Measurements from ENCODE around the gene TIE1. TPM values are rescaled to one million over a fixed set of nuclear protein-coding genes. Genes with fewer than 3 reads are reported as not detected.

TIE1 gene
- total RNA-seq, 6 donors from 2014 or later: 23.9 to 170 (median 51.4) TPM

DNA sequence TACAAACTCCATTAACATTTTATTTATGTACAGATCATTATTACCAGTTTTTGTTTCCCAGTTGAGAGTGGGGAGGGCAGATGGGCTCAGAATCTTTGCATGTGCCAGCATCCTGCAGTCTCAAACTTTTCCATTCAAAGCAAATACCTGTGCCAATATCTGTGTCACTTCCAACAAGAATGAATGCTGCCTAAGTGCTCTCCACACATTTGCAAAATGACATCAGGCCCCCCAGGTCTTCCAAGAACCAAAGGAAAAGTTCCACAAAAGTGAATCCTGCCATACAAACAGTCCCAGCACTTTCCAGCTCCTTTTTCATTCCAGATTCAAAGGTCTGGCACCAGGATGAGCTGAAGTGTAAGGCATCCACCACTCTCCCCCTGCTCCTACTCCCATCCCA lies 1.7 kb upstream of the TIE1 start:
- peak overlapping the region in 3 of 4 donors; percentile 69 to 81 (median 78) for H3K27ac ChIP-seq
- no peaks in the 10 kb centered on the region for H3K27me3 ChIP-seq
- DNase-seq (no peak), ATAC-seq (ENCODE audit: low FRiP score in 2 of 2) (no peak)
- no peaks in the 10 kb centered on the region for H3K36me3 ChIP-seq
- no peak overlapping the region for H3K4me3 ChIP-seq
- H3K4me1 ChIP-seq: peaks cover 29 to 51% (median 47%) of the 10 kb centered on the region in 4 donors
- H3K9me3 ChIP-seq: no peaks in the 10 kb centered on the region
- TF ChIP-seq, protein P1, sequence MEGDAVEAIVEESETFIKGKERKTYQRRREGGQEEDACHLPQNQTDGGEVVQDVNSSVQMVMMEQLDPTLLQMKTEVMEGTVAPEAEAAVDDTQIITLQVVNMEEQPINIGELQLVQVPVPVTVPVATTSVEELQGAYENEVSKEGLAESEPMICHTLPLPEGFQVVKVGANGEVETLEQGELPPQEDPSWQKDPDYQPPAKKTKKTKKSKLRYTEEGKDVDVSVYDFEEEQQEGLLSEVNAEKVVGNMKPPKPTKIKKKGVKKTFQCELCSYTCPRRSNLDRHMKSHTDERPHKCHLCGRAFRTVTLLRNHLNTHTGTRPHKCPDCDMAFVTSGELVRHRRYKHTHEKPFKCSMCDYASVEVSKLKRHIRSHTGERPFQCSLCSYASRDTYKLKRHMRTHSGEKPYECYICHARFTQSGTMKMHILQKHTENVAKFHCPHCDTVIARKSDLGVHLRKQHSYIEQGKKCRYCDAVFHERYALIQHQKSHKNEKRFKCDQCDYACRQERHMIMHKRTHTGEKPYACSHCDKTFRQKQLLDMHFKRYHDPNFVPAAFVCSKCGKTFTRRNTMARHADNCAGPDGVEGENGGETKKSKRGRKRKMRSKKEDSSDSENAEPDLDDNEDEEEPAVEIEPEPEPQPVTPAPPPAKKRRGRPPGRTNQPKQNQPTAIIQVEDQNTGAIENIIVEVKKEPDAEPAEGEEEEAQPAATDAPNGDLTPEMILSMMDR (IDR thresholded peaks at IDR 0.05): no peak
- TF ChIP-seq POLR2A (IDR thresholded peaks at IDR 0.05): no peak
- no peak for TF ChIP-seq EP300 (IDR thresholded peaks at IDR 0.05)
- no peak for TF ChIP-seq POLR2AphosphoS5 (IDR thresholded peaks at IDR 0.05)

DNA sequence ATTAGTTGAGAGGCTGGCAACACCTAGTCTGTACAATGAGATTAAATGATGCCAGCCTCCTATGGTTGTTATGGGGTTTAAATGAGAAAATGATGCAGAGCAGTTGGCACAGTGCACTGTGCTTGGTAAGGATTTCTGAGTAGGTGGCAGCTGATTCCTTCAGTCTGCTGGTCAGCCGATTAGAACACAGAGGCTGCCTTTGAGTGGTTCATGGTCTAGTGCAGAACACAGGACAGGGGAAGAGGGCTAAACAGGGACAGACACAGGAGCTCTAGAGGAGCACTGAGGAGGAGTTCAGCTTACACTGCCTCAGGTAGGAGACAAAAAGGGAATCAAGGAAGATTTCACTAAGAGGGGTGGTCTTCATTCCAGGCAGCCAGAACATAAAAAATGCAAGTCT lies 1.4 kb downstream of the TIE1 start:
- H3K4me3 ChIP-seq: peak overlapping the region in 3 of 4 donors; percentile 34 to 46 (median 39)
- WGBS, 2 donors: 38 to 50% methylated on average over 1 of the region's 1 CpG
- H3K27me3 ChIP-seq: no peaks in the 10 kb centered on the region
- no peaks in the 10 kb centered on the region for H3K9me3 ChIP-seq
- peak overlapping the region; percentile 20 to 81 (median 74) for H3K27ac ChIP-seq
- TF ChIP-seq EP300 (IDR thresholded peaks at IDR 0.05) (no peak), POLR2A (IDR thresholded peaks at IDR 0.05) (no peak), POLR2AphosphoS5 (IDR thresholded peaks at IDR 0.05) (no peak)
- TF ChIP-seq, protein P1 (IDR thresholded peaks at IDR 0.05): no peak
- no peak for ATAC-seq (ENCODE audit: low FRiP score in 2 of 2)
- peaks cover 44 to 53% (median 48%) of the 10 kb centered on the region in 4 donors for H3K4me1 ChIP-seq
- no peak for DNase-seq
- peaks cover 0 to 4% (median 1%) of the 10 kb centered on the region in 4 donors for H3K36me3 ChIP-seq

GRCh38 chr1:43302721-43303470 lies 2.1 kb downstream of the TIE1 start:
- Histone ChIP-seq H3K27ac (peak overlapping the region; percentile 41 to 81 (median 74)), H3K36me3 (peaks cover 0 to 4% (median 2%) of the 10 kb centered on the region in 4 donors), H3K9me3 (no peaks in the 10 kb centered on the region), H3K4me3 (peak overlapping the region in 3 of 4 donors; percentile 34 to 46 (median 39)), H3K27me3 (no peaks in the 10 kb centered on the region), H3K4me1 (peaks cover 44 to 54% (median 49%) of the 10 kb centered on the region in 4 donors)
- no peak for DNase-seq
- TF ChIP-seq POLR2A (IDR thresholded peaks at IDR 0.05) (no peak), POLR2AphosphoS5 (IDR thresholded peaks at IDR 0.05) (no peak), EP300 (IDR thresholded peaks at IDR 0.05) (no peak)
- TF ChIP-seq, protein P1 (IDR thresholded peaks at IDR 0.05): no peak
- no peak for ATAC-seq (ENCODE audit: low FRiP score in 2 of 2)
- 53 to 61% methylated on average over 7 of the region's 7 CpGs for WGBS, 2 donors

- peak in 1 of 2 donors; percentile 22 for DNase-seq
- Histone ChIP-seq H3K4me1 (peaks cover 46 to 54% (median 49%) of the 10 kb centered on the region in 4 donors), H3K36me3 (peaks cover 0 to 9% (median 2%) of the 10 kb centered on the region in 4 donors), H3K27me3 (no peaks in the 10 kb centered on the region), H3K27ac (peak overlapping the region; percentile 41 to 81 (median 70)), H3K9me3 (no peaks in the 10 kb centered on the region), H3K4me3 (peak overlapping the region in 3 of 4 donors; percentile 34 to 46 (median 39))
- TF ChIP-seq POLR2AphosphoS5 (IDR thresholded peaks at IDR 0.05): no peak
- TF ChIP-seq, protein P1 (IDR thresholded peaks at IDR 0.05): no peak
- no peak for TF ChIP-seq EP300 (IDR thresholded peaks at IDR 0.05)
- no peak for TF ChIP-seq POLR2A (IDR thresholded peaks at IDR 0.05)
- 49 to 54% methylated on average over 8 of the region's 8 CpGs for WGBS, 2 donors
- ATAC-seq (ENCODE audit: low FRiP score in 2 of 2): no peak
Observed at GRCh38 chr1:43303471-43304313, 2.9 kb downstream of the TIE1 start.

Measured in upper lobe of left lung (tissue), 6 donors.